Islet precursor cell (in vitro differentiated cells): ENCODE results near the gene ABCA8.
"Not testable (repeated sequence)": the region's sequence is repeated elsewhere in the genome, so short reads cannot be mapped to it uniquely, and the experiment has no call there.

ENCODE experiments used
- DNase-seq: peaks from one replicate; pipeline ENCODE4 v3.0.0-alpha.2; 2018

The ABCA8 gene

GRCh38 chr17:68824185-68824584 lies 131.0 kb downstream of the ABCA8 start:
- DNase-seq: not testable (repeated sequence)

GRCh38 chr17:68822719-68823289 lies 132.4 kb downstream of the ABCA8 start:
- no peak for DNase-seq

GRCh38 chr17:68821860-68822696 lies 133.1 kb downstream of the ABCA8 start:
- peak; percentile 75 for DNase-seq

- peak; percentile 75 for DNase-seq
Measured at GRCh38 chr17:68820825-68821481, 134.2 kb downstream of the ABCA8 start.

- no peak for DNase-seq
Measured at GRCh38 chr17:68820476-68820824, 134.7 kb downstream of the ABCA8 start.

GRCh38 chr17:68819465-68819864 lies 135.7 kb downstream of the ABCA8 start:
- no peak for DNase-seq
